GM06990 (cell line): ENCODE measurements around the gene PDAP1.

ENCODE experiments used
- DNase-seq: peaks from one replicate; pipeline ENCODE4 v3.0.0-alpha.2; 2011; ENCODE audit not compliant: insufficient read length; ENCODE audit errors: extremely low read depth
- H3K27me3 ChIP-seq: replicated peaks from 2 replicates; pipeline ENCODE4 v1.6.0; 2011; ENCODE audit warnings: low read length; ENCODE audit not compliant: control insufficient read depth, insufficient read depth
- H3K36me3 ChIP-seq: 2 replicates; pipeline ENCODE4 v1.5.1; 2011; ENCODE audit warnings: low read length; ENCODE audit not compliant: control insufficient read depth, insufficient read depth
- H3K4me3 ChIP-seq: replicated peaks from 2 replicates; pipeline ENCODE4 v1.5.1; 2011; ENCODE audit warnings: low read depth, mild to moderate bottlenecking, control low read depth, low read length
- CTCF ChIP-seq: IDR thresholded peaks from 2 replicates; pipeline ENCODE4 v1.5.1; 2011; ENCODE audit warnings: low read length, control low read depth, mild to moderate bottlenecking, inconsistent platforms; ENCODE audit not compliant: insufficient read depth, poor library complexity, severe bottlenecking

Gene PDAP1

GRCh38 chr7:99397297-99397983 is 11.0 kb downstream of the PDAP1 start:
- no peaks in the 10 kb centered on the region for H3K27me3 ChIP-seq
- no peak for DNase-seq
- TF ChIP-seq CTCF: no peak
- peaks cover 64% of the 10 kb centered on the region for H3K36me3 ChIP-seq
- no peak overlapping the region for H3K4me3 ChIP-seq

GRCh38 chr7:99396418-99397296 is 11.7 kb downstream of the PDAP1 start:
- Histone ChIP-seq H3K4me3 (no peak overlapping the region), H3K36me3 (peaks cover 69% of the 10 kb centered on the region), H3K27me3 (no peaks in the 10 kb centered on the region)
- DNase-seq: no peak
- TF ChIP-seq CTCF: no peak

GRCh38 chr7:99395616-99396327 is 12.6 kb downstream of the PDAP1 start:
- DNase-seq: no peak
- peaks cover 73% of the 10 kb centered on the region for H3K36me3 ChIP-seq
- TF ChIP-seq CTCF: no peak
- H3K27me3 ChIP-seq: no peaks in the 10 kb centered on the region
- H3K4me3 ChIP-seq: no peak overlapping the region

GRCh38 chr7:99394188-99394502 is 14.3 kb downstream of the PDAP1 start:
- H3K36me3 ChIP-seq: peaks cover 72% of the 10 kb centered on the region
- no peak for TF ChIP-seq CTCF

GRCh38 chr7:99393355-99394187 is 14.8 kb downstream of the PDAP1 start:
- no peak for TF ChIP-seq CTCF
- Histone ChIP-seq H3K36me3 (peaks cover 68% of the 10 kb centered on the region), H3K27me3 (no peaks in the 10 kb centered on the region), H3K4me3 (no peak overlapping the region)
- DNase-seq: no peak

More at GRCh38 chr7:99394188-99394502, 14.3 kb downstream of the PDAP1 start:
- no peaks in the 10 kb centered on the region for H3K27me3 ChIP-seq
- no peak for DNase-seq
- no peak overlapping the region for H3K4me3 ChIP-seq
